NOMO-1 (cell line): ENCODE data around the gene PLCB2.

Experiments
- DNase-seq, 2 experiments: peaks; one replicate each; lab custom pipeline; 2025; ENCODE audit not compliant: unreplicated experiment in 2 of 2; lab: John Stamatoyannopoulos, UW

PLCB2 gene

DNA sequence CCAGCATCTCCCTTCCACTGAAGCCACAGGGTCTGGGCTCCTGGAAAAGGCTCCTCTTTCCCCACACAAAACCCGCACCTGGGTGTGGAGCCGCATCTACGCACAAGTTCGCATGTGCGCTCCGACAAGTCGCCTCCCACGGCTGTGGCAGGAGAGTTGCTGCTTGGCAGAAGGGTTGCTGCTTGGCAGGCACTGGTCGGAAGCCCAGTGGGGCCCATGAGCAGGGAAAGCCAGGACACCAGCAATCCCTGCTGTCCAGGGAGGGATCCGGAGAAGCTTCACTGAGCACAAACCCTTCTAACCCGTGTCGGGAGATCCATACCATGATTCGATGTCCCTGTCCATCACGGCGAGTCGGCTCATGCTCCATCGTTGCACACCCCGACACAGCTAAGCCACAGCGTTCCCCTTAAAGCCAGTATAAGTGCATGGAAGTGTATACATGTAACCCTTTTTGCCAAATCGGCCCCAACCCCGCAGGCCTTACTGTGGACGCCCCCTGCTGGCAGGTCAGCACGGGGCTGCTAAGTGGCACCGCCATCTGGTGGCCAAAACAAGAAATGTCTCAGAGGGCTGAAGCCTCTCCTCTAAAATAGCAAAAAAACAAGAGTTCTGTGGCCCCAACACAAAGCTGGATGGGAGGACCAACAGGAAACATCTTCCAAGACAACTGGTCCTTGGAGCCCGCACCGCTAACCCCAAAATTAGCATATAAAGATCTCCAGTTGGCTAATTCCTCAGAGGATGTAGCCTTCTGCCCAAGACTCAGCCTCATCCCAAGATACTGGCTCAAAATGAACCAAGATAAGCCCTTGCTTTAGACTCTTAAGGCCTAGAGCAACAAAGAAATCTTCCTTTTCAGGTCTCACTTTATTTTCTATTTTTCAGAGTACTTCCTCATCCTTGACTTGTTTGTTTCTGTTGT lies 33.1 kb downstream of the PLCB2 start:
- DNase-seq: peak; percentile 77 to 85

DNA sequence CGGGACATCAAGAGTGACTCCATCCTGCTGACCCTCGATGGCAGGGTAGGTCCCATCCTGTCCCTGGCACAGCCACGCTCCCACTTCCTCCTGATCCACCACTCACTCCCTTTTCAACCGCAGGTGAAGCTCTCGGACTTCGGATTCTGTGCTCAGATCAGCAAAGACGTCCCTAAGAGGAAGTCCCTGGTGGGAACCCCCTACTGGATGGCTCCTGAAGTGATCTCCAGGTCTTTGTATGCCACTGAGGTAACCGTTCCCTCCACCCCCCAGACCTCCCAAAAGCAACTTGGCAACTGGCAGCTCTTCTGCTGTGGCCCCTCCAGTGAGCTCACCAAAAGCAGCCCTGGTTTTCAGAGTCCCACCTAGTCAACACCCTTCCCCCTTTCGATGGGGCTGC lies 34.3 kb downstream of the PLCB2 start:
- DNase-seq: no peak

DNA sequence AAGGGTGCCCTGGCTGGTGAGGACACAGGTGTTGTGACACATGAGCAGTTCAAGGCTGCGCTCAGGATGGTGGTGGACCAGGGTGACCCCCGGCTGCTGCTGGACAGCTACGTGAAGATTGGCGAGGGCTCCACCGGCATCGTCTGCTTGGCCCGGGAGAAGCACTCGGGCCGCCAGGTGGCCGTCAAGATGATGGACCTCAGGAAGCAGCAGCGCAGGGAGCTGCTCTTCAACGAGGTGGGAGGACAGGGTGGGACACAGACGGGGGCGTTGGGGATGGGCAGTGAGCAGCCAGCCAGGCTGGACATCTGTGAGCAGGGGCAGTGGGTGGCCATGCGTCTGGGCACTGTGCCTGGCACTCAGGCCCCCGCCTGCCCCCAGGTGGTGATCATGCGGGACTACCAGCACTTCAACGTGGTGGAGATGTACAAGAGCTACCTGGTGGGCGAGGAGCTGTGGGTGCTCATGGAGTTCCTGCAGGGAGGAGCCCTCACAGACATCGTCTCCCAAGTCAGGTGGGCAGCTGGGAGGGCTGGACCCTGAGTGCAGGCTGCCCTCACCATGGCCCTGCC lies 35.2 kb downstream of the PLCB2 start:
- no peak for DNase-seq

DNA sequence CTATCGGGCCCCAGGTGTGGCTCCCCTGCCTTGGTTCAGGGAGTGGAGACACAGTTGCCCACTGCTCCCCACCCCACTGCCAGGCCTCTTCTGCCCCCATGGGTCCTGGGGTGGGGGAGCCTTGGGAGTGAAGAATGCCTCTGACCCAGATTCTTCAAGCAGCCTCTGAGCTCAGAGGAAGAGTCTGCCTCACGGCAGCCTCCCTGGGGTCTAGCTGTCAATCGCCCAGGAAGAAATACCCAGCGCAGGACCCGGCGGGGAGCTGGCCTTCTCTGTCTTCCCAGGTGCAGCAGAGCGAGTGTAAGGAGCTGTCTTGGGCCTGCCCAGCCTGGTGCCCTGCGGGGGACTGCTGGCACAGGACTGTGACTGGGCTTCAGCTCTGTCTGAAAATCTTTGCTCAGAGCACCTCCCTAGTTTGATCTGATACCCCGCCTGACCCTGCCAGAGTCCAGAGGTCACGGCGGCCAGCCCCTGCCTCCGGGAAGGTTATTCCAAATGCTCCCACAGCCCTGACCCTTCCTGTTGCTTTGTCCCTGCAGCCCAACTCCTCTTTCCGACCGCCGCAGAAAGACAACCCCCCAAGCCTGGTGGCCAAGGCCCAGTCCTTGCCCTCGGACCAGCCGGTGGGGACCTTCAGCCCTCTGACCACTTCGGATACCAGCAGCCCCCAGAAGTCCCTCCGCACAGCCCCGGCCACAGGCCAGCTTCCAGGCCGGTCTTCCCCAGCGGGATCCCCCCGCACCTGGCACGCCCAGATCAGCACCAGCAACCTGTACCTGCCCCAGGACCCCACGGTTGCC lies 35.9 kb downstream of the PLCB2 start:
- DNase-seq: no peak

DNA sequence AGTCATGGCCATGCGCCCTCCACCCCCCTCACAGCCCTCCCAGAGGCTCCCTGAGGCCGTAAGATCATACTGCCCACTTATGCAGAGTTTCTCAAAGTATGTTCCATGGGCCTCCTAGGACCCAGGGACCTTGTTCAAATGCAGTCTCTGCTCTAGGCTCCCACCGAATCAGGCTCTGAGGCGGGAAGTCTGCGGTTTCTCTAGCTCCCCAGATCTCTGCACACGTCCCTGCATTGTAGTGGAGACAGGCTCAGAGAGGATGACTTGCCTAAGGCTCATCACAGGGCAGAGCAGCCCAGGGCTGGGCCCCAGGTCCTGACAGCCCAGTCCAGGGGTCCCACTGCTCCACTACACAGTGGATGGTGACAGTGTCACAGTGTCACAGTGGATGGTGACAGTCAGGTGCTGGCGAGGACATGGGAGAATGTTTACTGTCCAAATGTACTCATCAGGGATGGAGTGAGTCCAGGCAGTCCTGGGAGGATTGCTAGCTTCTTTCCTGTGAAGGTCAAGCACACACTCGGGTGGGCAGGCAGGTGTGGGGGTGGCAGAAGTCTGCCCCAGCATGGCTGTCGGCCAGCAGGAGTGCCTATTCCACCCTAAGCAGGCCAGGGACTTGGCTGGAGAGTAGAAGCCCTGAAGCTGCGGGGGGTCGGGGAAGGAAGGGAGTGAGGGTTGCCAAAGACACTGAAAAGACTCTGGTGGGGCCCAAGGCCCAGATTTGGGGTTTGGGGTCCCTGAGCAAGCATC lies 37.3 kb downstream of the PLCB2 start:
- DNase-seq: no peak

DNA sequence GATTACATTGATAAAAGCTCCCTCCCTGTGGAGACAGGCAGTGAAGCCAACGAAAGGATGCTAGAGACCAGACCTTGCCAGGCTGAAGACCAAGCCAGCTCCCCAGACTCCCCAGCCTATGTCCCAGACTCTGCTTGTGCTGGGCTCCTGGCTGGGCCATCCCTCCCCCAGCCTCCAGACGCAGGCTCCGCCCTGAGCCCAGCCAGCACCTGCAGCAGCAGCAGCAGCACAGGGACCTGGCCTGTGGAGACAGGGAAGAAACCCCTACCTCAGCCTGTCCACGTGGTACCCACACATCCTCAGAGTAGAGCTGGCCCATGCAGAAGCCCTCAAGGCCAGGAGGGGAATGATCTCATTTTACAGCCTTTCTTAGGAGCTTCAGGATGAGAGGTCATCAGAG lies 38.1 kb downstream of the PLCB2 start:
- DNase-seq: no peak

DNA sequence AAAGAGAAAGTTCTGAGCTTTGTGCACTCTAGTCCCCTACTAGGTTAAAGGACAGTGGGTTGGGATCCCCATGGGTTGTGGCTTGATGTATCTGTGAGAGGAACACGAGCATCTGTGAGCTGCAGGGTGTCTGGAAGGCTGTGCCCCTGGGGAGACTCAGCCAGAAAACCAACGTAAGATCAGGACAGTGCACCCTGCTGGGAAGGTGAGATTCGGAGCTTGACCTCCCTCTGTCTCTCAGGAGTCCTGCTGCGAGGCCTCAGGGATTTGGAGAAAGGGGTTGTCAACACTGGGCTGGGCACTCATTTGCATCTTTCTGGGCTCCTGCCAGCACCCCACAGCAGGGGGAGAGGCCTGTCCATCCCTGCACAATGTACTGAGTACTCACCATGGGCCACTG lies 40.1 kb downstream of the PLCB2 start:
- no peak for DNase-seq

DNA sequence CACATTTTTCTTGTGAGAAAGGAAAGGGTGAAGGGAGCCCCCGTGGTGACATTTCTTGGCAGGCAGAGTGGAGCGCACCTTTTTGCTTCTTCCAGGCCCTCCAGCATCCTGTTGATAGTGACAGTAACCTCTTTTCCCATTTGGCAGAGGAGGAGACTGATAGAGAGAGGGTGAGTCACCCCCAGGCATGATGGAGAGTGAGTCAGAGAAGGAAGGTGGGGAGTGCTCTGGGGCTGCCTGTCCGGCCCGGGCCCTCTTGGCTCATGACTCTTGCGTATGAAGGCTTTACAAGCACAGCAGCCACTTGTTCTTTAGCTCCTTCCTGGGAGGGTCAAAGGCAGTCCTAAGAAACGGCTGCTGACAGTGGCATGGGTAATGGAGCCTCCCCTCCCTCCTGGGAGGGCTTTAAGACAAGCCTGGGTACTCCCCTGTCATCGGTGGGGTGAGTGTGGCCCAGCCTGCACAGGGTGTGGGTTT lies 40.9 kb downstream of the PLCB2 start:
- peak; percentile 19 to 30 for DNase-seq

DNA sequence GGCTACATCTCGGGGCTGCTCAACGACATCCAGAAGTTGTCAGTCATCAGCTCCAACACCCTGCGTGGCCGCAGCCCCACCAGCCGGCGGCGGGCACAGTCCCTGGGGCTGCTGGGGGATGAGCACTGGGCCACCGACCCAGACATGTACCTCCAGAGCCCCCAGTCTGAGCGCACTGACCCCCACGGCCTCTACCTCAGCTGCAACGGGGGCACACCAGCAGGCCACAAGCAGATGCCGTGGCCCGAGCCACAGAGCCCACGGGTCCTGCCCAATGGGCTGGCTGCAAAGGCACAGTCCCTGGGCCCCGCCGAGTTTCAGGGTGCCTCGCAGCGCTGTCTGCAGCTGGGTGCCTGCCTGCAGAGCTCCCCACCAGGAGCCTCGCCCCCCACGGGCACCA lies 41.9 kb downstream of the PLCB2 start:
- DNase-seq: no peak

DNA sequence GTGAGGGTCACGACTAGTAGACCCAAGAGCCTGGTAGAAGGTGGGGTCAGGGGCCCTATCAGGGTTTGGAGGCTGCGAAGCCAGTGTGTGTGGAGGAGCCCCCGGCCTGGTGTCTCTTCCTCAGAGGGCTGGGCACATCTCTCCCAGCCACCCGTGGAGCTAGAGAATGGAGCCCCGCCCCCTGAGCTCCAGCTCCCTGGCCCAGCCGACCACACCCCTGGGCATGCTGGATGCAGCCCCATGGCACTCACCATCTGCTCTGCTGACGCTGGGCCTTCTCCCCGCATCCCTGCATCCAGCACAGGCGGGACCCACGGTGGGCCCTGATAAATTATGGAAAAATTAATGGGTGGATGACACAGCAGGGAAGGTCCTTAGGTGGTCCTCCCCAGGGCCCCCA lies 42.4 kb downstream of the PLCB2 start:
- DNase-seq: no peak

DNA sequence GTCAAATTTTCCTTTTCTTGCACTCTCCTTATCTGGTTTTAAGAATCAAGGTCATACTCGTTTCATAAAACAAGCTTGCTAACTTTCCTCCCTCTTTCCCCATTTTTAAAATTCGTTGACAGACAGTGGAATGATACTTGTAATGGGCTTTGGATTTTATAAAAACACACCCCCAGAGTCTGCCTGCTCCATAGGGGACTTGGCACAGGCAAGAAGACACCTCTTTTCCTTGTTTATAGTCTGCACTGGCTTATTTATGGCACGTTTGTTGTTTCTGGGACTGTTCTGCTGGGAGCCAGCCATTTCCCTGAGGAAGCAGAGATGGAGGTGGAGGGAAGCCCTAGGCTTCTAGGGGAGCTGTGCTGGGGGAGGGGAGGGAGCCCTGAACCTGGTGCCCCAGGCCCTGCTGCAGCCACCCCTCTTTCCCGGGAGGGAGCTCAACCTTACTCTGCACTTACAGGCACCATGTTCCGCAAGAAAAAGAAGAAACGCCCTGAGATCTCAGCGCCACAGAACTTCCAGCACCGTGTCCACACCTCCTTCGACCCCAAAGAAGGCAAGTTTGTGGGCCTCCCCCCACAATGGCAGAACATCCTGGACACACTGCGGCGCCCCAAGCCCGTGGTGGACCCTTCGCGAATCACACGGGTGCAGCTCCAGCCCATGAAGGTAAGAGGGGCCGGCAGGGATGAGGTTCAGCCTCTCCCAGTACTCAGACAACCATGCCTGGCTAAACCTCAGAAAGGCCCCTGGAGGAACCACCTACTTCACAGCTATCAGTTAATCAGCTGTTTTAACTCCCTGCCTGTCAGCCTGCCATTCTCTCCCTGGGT lies 43.2 kb downstream of the PLCB2 start:
- no peak for DNase-seq

DNA sequence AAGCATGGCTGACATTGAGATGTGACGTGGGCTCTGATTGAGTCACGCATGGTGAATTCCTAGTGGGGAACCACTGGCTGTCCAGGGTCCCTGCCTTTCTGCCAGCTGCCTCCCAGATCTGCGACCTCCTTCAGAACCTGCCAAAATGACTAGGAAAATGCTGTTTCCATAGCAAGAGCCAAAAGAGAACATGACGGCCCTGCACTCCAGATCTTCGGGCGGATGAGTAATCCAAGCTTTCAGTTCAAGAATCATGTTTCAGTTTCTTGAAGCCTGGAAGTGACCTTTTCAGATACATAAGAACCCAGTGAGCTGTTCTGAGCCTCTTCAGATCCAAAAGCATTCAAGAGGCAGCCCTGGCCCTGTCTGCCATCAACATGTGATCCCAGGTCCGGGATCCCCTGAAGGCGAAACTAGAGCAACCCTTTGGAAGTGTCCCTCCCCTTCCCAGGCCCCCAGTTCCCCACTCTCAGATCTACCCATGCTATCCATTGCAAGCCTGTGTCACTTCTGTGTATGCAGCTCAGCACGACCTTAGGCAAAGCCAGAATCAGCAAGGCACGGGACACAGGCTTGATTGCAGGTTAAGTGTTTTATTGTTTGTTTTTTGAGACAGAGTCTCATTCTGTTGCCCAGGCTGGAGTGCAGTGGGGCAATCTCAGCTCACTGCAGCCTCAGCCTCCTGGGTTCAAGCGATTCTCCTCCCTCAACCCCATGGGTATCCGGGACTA lies 44.5 kb downstream of the PLCB2 start:
- DNase-seq: no peak

DNA sequence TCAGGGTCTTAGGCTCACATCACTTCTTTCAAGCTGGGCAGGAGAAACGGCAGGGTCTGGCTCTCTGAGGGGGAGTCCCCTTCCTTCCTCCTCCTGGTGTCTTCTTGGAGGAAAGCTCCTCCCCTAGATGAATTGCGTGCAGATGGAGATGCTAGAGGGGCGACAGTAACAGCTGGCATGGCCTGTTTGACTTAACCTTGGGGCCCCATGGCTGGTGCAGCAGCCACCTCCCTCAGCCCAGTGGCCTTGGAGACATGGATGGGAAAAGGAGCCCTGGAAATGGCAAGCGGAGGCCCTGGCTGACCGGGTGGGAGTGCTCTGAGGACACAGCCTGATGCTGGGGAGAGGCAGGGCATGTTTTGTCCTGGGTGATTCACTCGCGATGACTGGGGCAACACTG lies 48.7 kb downstream of the PLCB2 start:
- DNase-seq: no peak

DNA sequence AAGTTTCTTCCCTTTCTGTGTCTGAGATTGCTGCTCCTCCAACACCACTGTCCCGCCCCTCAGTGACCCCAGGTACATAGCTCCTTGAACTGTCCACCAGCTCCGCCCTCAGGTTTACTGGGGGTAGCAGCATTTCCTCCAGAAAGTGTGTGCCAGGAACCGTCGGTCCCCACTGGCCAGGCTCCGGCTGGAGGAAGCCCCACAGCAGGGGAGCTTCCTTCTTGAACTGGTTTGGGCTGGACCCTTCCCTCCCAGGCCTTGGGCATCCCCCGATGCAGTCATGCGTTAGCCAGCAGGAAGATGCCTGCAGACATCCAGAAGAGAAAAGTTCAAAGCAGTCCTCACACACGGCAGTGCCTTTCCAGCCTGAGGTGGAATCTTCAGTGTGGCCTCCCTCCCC lies 49.2 kb downstream of the PLCB2 start:
- DNase-seq: no peak

DNA sequence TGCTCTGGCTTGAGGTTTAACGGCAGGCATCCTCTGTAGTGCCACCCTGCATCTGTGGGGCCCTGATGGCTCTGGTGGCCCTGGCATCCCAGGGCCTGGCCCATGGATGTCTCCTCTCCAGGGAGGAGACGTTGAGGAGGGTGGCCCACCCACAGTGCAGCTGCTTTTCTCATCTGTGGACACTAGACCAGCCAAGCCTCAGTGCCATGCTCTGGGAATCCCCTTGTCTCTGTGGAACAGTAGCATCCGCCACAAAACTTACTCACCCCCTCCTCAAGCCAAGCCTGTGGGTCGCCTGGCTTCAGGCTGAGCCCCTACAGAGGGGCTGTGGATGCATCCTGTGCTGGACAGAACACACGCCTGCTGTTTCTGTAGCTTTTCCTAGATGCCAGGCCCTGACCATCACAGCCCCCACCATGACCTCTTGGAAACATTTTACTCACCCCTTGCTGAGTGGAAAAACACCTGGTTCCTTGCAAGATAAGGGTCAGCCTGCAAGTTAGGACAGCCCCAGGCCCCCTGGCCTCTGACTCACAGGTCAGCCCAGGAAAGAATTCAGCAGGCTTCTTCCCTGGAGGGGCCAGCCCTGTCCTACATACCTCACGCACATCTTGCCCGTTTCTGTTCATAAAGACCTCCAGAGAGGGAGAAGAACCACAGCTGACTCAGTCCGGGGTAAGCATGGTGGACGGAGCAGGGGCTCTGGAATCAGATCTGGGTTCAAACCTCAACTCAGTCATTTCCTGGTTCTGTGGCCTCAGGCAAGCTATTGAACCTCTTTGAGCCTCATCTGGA lies 49.9 kb downstream of the PLCB2 start:
- no peak for DNase-seq

DNA sequence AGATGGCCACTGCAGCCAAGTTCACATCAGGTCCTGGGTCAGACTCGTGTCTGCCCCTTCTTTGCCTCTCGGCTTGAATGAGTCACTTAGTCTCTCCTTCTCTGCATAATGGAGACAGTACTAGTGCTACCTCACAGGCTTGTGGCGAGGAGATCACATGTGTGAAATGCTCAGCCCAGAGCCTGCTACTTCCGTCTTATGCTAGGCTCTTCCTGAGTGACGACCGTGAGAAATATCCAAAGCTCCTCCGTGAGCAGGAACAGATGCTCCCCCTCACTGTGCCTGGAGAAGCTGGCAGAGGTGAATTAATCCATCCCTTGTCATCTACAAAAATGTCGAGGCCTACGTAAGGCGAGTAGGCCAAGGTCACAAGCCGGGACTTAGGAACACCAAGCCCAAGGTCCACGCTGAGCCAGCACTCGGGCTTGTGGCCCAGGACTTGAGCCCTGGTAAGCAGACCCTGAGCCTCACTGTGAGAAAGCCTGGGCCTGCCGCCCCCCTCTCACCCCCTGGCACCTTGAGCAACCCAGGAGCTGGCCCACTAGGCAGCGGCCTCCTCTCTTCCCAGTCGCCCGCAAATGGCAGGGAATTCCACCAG lies 51.0 kb downstream of the PLCB2 start:
- no peak for DNase-seq

DNA sequence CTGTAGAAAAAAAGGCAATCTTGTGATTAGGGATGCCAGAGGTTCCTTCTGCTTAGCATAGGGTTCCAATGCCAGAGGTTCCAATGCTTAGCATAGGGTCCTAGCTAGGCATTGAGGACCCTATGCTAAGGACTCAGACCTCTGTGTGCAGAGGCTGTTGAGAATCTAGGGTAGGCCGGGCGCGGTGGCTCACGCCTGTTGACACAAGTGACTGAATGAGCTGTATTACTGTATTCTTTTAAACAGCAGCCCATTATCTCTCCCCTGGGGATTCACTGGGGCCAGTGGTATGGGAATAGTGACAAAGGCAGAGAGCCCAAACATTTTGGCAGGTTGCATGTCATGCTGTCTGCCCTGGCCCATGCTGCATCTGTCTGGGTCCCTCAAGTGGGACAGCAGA lies 52.7 kb downstream of the PLCB2 start:
- DNase-seq: no peak

DNA sequence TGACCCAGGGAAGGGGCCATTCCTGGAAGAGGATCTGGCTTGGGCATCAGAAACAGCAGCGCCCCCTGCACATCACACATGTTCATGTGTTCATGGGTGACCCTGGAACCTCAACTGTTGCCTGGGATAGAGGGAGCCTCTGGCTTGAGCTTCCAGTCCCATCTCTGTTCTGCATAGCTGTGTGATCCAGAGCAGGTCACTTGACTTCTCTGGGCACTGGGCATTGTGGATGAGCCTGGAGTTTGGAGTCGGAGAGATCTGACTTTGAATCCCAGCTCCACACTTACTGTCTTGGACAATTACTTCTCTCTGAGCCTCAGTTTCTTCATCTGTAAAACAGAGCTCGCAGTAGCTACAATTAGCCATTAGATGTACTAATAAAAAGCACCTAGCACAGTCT lies 53.3 kb downstream of the PLCB2 start:
- DNase-seq: no peak
